H1 (cell line): ENCODE results near the gene TENT4B. TPM values are rescaled to one million over a fixed set of nuclear protein-coding genes. Genes with fewer than 3 reads are reported as not detected.

Experiments used
- EZH2 ChIP-seq: fragments of 200-600 bp; sonication (generic); IDR thresholded peaks from 2 replicates; pipeline ENCODE4 v1.7.1; 2012; ENCODE audit warnings: low read depth, mild to moderate bottlenecking, moderate library complexity, low read length, inconsistent platforms; ENCODE audit not compliant: severe bottlenecking
- GTF2F1 ChIP-seq: IDR thresholded peaks from 2 replicates; pipeline ENCODE4 v1.6.1; 2012; ENCODE audit warnings: low read depth, low read length, improper control_type of control experiment, borderline replicate concordance
- POLR2A ChIP-seq, 2 experiments: IDR thresholded peaks; 1 replicate in 1 of 2; 2 replicates in 1 of 2; pipeline ENCODE4 v1.6.1; 2011; ENCODE audit warnings: low read depth in 2 of 2, low read length in 2 of 2, mild to moderate bottlenecking in 2 of 2; ENCODE audit errors: control extremely low read depth in 1 of 2
- TBP ChIP-seq: IDR thresholded peaks from 2 replicates; pipeline ENCODE4 v1.6.1; 2011; ENCODE audit warnings: low read depth, low read length, improper control_type of control experiment
- polyA plus RNA-seq, 7 experiments: library from polyadenylated mRNA; depleted of rRNA in 3 of 7; stranded (reverse) in 5 of 7; unstranded in 2 of 7; fragments of >200 nt in 5 of 7; fragments of 200-250 nt in 2 of 7; gene quantifications; 1 replicate in 5 of 7; 2 replicates in 1 of 7; 4 replicates in 1 of 7; pipeline versions ENCODE4 v1.2.1 to v1.2.3, GENCODE V29; 2011 to 2013; ENCODE audit warnings: missing spikeins in 2 of 7, mixed read lengths in 2 of 7
- total RNA-seq: library from RNA; stranded (reverse); fragmentation: NEBNext Ultra II Directional; extraction: Animal tissue kit (Norgen Biotek cat#: 25700); gene quantifications from 2 replicates; pipeline ENCODE4 v1.2.1, GENCODE V29; 2021
- TF ChIP-seq, protein P1 (sequence below): IDR thresholded peaks from 2 replicates; pipeline ENCODE4 v1.6.1; 2012; ENCODE audit warnings: inconsistent platforms

TENT4B gene
- total and polyA plus RNA-seq, 2 of the 8 experiments (the other 6 are each of a cell fraction or from before 2014, with no cell fraction given): 4.2 to 15.7 TPM

DNA sequence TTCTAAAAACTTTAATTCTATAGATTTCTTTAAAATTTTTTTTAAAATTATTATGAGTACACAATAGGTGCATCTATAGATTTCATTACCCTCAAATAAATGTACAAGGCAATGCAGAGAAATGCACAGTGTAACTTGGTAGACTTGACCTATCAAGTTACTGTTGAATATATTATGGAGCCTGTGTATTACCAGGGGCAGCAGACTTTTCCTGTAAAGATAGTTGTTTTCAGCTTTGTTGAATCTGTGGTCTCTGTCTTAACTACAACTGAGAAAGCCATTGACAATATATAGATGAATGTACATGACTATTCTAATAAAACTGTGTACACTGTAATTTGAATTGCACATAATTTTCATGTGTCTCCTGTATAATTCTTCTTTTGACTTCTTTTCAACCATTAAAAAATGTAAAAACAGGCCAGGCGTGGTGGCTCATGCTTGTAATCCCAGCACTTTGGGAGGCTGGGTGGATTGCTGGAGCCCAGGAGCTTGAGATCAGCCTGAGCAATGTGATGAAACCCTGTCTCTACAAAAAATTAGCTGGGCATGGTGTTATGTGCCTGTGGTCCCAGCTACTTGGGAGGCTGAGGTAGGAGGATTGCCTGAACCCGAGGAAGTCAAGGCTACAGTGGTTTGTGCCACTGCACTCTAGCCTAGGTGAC lies 39.4 kb downstream of the TENT4B start (continued):
- TF ChIP-seq, protein P1, sequence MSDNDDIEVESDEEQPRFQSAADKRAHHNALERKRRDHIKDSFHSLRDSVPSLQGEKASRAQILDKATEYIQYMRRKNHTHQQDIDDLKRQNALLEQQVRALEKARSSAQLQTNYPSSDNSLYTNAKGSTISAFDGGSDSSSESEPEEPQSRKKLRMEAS: no peak
- TF ChIP-seq GTF2F1: no peak
- TF ChIP-seq POLR2A (IDR thresholded peaks at IDR 0.05; ENCODE audit: control extremely low read depth in 1 of 2, low read depth in 2 of 2, low read length in 2 of 2): no peak
- no peak for TF ChIP-seq TBP
- TF ChIP-seq EZH2: no peak
